ENCODE data around the gene CNN2. TPM values are rescaled to one million over a fixed set of nuclear protein-coding genes. Genes with fewer than 3 reads are reported as not detected.

CNN2 gene
- total and polyA plus RNA-seq, 2 of the 8 experiments (the other 6 are each of a cell fraction or from before 2014, with no cell fraction given) = 189 to 551 TPM

DNA sequence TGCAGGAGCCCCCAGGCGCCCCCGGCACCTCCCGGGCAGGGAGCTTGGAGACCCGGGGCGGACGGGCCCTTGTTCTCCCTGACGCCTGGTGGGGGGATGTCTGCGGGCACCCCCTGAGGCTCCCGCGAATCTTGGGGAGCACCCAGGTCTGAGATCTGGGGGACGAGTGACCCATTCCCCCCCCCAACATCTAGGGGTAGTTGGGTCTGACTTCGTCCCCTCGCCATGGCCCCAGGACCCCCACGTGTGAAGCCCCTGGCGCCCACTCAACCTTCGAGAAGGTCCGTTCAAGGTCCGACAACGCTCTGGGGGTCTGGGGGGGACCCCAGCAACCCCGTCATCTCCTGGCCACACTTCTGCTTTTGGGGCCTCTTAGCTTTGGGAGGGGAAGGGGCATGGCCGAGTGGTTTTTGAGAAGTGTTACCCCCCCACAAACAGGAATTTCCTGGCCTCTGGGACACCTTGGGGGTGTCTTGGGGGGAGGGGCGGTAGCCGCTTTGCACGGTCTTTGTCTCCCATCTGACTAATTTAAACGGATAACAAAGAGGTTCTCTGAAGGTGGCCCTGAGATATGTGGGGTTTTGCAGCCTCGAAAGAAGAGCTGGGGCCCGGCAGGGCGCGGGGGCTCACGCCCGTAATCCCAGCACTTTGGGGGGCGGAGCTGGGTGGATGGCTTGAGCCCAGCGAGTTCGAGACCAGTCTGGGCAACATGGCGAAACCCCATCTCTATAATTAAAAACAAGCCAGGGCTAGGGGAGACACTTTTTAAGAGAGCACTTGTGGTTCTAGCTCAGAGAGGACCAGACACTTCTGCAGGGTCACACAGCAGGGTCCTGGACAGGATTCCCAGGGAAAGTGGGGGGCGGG, 608 bp downstream of the CNN2 start (continued):
- no peak for TF ChIP-seq RFX5 (IDR thresholded peaks at IDR 0.05; ENCODE audit: borderline replicate concordance, low read depth, low read length)
- TF ChIP-seq, protein P1, sequence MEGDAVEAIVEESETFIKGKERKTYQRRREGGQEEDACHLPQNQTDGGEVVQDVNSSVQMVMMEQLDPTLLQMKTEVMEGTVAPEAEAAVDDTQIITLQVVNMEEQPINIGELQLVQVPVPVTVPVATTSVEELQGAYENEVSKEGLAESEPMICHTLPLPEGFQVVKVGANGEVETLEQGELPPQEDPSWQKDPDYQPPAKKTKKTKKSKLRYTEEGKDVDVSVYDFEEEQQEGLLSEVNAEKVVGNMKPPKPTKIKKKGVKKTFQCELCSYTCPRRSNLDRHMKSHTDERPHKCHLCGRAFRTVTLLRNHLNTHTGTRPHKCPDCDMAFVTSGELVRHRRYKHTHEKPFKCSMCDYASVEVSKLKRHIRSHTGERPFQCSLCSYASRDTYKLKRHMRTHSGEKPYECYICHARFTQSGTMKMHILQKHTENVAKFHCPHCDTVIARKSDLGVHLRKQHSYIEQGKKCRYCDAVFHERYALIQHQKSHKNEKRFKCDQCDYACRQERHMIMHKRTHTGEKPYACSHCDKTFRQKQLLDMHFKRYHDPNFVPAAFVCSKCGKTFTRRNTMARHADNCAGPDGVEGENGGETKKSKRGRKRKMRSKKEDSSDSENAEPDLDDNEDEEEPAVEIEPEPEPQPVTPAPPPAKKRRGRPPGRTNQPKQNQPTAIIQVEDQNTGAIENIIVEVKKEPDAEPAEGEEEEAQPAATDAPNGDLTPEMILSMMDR (IDR thresholded peaks at IDR 0.05; ENCODE audit: control extremely low read depth in 1 of 3, insufficient read depth in 1 of 3, low read depth in 1 of 3, low read length in 3 of 3) = no peak
- peak; percentile 24 for TF ChIP-seq TAF7 (optimal IDR thresholded peaks at IDR 0.05; ENCODE audit: borderline replicate concordance, low read depth, low read length)
- peak; percentile 41 for TF ChIP-seq TAF1 (IDR thresholded peaks at IDR 0.05; ENCODE audit: low read depth, low read length)
- TF ChIP-seq, protein P2, sequence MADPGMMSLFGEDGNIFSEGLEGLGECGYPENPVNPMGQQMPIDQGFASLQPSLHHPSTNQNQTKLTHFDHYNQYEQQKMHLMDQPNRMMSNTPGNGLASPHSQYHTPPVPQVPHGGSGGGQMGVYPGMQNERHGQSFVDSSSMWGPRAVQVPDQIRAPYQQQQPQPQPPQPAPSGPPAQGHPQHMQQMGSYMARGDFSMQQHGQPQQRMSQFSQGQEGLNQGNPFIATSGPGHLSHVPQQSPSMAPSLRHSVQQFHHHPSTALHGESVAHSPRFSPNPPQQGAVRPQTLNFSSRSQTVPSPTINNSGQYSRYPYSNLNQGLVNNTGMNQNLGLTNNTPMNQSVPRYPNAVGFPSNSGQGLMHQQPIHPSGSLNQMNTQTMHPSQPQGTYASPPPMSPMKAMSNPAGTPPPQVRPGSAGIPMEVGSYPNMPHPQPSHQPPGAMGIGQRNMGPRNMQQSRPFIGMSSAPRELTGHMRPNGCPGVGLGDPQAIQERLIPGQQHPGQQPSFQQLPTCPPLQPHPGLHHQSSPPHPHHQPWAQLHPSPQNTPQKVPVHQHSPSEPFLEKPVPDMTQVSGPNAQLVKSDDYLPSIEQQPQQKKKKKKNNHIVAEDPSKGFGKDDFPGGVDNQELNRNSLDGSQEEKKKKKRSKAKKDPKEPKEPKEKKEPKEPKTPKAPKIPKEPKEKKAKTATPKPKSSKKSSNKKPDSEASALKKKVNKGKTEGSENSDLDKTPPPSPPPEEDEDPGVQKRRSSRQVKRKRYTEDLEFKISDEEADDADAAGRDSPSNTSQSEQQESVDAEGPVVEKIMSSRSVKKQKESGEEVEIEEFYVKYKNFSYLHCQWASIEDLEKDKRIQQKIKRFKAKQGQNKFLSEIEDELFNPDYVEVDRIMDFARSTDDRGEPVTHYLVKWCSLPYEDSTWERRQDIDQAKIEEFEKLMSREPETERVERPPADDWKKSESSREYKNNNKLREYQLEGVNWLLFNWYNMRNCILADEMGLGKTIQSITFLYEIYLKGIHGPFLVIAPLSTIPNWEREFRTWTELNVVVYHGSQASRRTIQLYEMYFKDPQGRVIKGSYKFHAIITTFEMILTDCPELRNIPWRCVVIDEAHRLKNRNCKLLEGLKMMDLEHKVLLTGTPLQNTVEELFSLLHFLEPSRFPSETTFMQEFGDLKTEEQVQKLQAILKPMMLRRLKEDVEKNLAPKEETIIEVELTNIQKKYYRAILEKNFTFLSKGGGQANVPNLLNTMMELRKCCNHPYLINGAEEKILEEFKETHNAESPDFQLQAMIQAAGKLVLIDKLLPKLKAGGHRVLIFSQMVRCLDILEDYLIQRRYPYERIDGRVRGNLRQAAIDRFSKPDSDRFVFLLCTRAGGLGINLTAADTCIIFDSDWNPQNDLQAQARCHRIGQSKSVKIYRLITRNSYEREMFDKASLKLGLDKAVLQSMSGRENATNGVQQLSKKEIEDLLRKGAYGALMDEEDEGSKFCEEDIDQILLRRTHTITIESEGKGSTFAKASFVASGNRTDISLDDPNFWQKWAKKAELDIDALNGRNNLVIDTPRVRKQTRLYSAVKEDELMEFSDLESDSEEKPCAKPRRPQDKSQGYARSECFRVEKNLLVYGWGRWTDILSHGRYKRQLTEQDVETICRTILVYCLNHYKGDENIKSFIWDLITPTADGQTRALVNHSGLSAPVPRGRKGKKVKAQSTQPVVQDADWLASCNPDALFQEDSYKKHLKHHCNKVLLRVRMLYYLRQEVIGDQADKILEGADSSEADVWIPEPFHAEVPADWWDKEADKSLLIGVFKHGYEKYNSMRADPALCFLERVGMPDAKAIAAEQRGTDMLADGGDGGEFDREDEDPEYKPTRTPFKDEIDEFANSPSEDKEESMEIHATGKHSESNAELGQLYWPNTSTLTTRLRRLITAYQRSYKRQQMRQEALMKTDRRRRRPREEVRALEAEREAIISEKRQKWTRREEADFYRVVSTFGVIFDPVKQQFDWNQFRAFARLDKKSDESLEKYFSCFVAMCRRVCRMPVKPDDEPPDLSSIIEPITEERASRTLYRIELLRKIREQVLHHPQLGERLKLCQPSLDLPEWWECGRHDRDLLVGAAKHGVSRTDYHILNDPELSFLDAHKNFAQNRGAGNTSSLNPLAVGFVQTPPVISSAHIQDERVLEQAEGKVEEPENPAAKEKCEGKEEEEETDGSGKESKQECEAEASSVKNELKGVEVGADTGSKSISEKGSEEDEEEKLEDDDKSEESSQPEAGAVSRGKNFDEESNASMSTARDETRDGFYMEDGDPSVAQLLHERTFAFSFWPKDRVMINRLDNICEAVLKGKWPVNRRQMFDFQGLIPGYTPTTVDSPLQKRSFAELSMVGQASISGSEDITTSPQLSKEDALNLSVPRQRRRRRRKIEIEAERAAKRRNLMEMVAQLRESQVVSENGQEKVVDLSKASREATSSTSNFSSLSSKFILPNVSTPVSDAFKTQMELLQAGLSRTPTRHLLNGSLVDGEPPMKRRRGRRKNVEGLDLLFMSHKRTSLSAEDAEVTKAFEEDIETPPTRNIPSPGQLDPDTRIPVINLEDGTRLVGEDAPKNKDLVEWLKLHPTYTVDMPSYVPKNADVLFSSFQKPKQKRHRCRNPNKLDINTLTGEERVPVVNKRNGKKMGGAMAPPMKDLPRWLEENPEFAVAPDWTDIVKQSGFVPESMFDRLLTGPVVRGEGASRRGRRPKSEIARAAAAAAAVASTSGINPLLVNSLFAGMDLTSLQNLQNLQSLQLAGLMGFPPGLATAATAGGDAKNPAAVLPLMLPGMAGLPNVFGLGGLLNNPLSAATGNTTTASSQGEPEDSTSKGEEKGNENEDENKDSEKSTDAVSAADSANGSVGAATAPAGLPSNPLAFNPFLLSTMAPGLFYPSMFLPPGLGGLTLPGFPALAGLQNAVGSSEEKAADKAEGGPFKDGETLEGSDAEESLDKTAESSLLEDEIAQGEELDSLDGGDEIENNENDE (IDR thresholded peaks at IDR 0.05; ENCODE audit: insufficient replicate concordance, low read length) = peak; percentile 49

Measured in H1 (cell line).